CD4-positive, CD25-positive, alpha-beta regulatory T cell (primary cell): ENCODE results near the gene HTR3E. TPM values are rescaled to one million over a fixed set of nuclear protein-coding genes. Genes with fewer than 3 reads are reported as not detected.

Source experiments
- ATAC-seq, 2 donors: fragments of 150-1000 bp; cut with Tn5 transposase; one replicate each; pipeline ENCODE4 v1.10.0; 2021; ENCODE audit warnings: low read depth in 2 of 2, moderate number of reproducible peaks in 2 of 2, moderate library complexity in 1 of 2
- DNase-seq, 3 donors: peaks; one replicate each; pipeline versions ENCODE4 v3.0.0 to v3.0.0-alpha.2; 2012 to 2022; ENCODE audit warnings: mixed read lengths in 1 of 3
- H3K27ac ChIP-seq: one replicate; pipeline ENCODE4 v1.7.0; 2013; ENCODE audit warnings: mild to moderate bottlenecking, low read length; ENCODE audit not compliant: insufficient read depth, poor library complexity, severe bottlenecking
- H3K27me3 ChIP-seq: one replicate; pipeline ENCODE4 v1.7.0; 2013; ENCODE audit warnings: low read length; ENCODE audit not compliant: control insufficient read depth, insufficient read depth
- H3K36me3 ChIP-seq: one replicate; pipeline ENCODE4 v1.7.0; 2013; ENCODE audit warnings: mild to moderate bottlenecking, low read length, moderate library complexity; ENCODE audit not compliant: control insufficient read depth, insufficient read depth
- H3K4me1 ChIP-seq: 2 replicates; pipeline ENCODE4 v1.7.0; 2013; ENCODE audit warnings: mild to moderate bottlenecking, low read length; ENCODE audit not compliant: insufficient read depth, control insufficient read depth, poor library complexity, severe bottlenecking
- H3K4me3 ChIP-seq: one replicate; pipeline ENCODE4 v1.7.0; 2013; ENCODE audit warnings: low read depth, mild to moderate bottlenecking, low read length, moderate library complexity
- H3K9me3 ChIP-seq, 2 experiments: 1 replicate in 1 of 2; 2 replicates in 1 of 2; pipeline ENCODE4 v1.7.0; 2013; ENCODE audit warnings: low read length in 2 of 2, mild to moderate bottlenecking in 1 of 2, moderate library complexity in 1 of 2; ENCODE audit not compliant: control insufficient read depth in 2 of 2
- H3K27ac Mint-ChIP-seq, 3 donors: one replicate each; pipeline ENCODE4 v1.8.0; 2020 to 2022; ENCODE audit warnings: mild to moderate bottlenecking in 3 of 3, mixed read lengths in 3 of 3, moderate library complexity in 2 of 3
- H3K27me3 Mint-ChIP-seq: one replicate; pipeline ENCODE4 v1.8.0; 2022; ENCODE audit warnings: mild to moderate bottlenecking, mixed read lengths
- H3K36me3 Mint-ChIP-seq: one replicate; pipeline ENCODE4 v1.8.0; 2020; ENCODE audit warnings: mixed read lengths
- H3K4me1 Mint-ChIP-seq, 4 donors: one replicate each; pipeline ENCODE4 v1.8.0; 2020 to 2022; ENCODE audit warnings: mixed read lengths in 4 of 4, mild to moderate bottlenecking in 1 of 4
- H3K4me3 Mint-ChIP-seq, 4 donors: one replicate each; pipeline ENCODE4 v1.8.0; 2020 to 2022; ENCODE audit warnings: mild to moderate bottlenecking in 4 of 4, mixed read lengths in 4 of 4, moderate library complexity in 3 of 4
- H3K9me3 Mint-ChIP-seq, 7 donors: one replicate each; pipeline ENCODE4 v1.8.0; 2020 to 2022; ENCODE audit warnings: mixed read lengths in 7 of 7, mild to moderate bottlenecking in 3 of 7, moderate library complexity in 2 of 7
- polyA plus RNA-seq, 4 donors: library from polyadenylated mRNA; unstranded; fragments of 300-500 nt; fragmentation: Illumina TruSeq; gene quantifications; one replicate each; pipeline ENCODE4 v1.2.3, GENCODE V29; 2021
- total RNA-seq: library from RNA; stranded (reverse); gene quantifications from one replicate; pipeline ENCODE4 v1.2.3, GENCODE V29; 2022

Gene HTR3E
- total RNA-seq (not detected), polyA plus RNA-seq (not detected)

- Mint-ChIP-seq H3K4me1 (no peaks in the 10 kb centered on the region), H3K4me3 (no peak within 1 kb of the TSS), H3K36me3 (no peaks in the 10 kb centered on the region), H3K9me3 (peaks cover 0 to 10% (median 5%) of the 10 kb centered on the region in 7 donors), H3K27me3 (peaks cover 5% of the 10 kb centered on the region), H3K27ac (no peak within 1 kb of the TSS)
- DNase-seq: no peak
- no peak within 1 kb of the TSS for H3K4me3 ChIP-seq
- no peaks in the 10 kb centered on the region for H3K36me3 ChIP-seq
- no peaks in the 10 kb centered on the region for H3K27me3 ChIP-seq
- no peak within 1 kb of the TSS for H3K27ac ChIP-seq
- ATAC-seq: no peak
- H3K9me3 ChIP-seq: peaks cover 7 to 11% of the 10 kb centered on the region in 2 experiments
- no peaks in the 10 kb centered on the region for H3K4me1 ChIP-seq
Measured at GRCh38 chr3:184096811-184097383, at the start of gene HTR3E. Gene HTR3E (plus strand): TSS chr3:184097064. CDS start chr3:184097530, 466 bp downstream.

- H3K36me3 Mint-ChIP-seq: no peaks in the 10 kb centered on the region
- no peak overlapping the region for H3K27ac ChIP-seq
- no peaks in the 10 kb centered on the region for H3K4me1 ChIP-seq
- no peaks in the 10 kb centered on the region for H3K36me3 ChIP-seq
- H3K27ac Mint-ChIP-seq: no peak overlapping the region
- no peak overlapping the region for H3K4me3 Mint-ChIP-seq
- no peaks in the 10 kb centered on the region for H3K4me1 Mint-ChIP-seq
- H3K9me3 Mint-ChIP-seq: no peaks in the 10 kb centered on the region
- no peaks in the 10 kb centered on the region for H3K27me3 Mint-ChIP-seq
- DNase-seq (no peak), ATAC-seq (no peak)
- H3K4me3 ChIP-seq: no peak overlapping the region
- H3K27me3 ChIP-seq: no peaks in the 10 kb centered on the region
- no peaks in the 10 kb centered on the region for H3K9me3 ChIP-seq
Measured at GRCh38 chr3:184050217-184050847, 46.5 kb upstream of the HTR3E start.

- Mint-ChIP-seq H3K36me3 (no peaks in the 10 kb centered on the region), H3K27me3 (no peaks in the 10 kb centered on the region), H3K4me3 (no peak within 1 kb of the TSS), H3K9me3 (no peaks in the 10 kb centered on the region), H3K4me1 (no peaks in the 10 kb centered on the region), H3K27ac (no peak within 1 kb of the TSS)
- Histone ChIP-seq H3K9me3 (no peaks in the 10 kb centered on the region), H3K27ac (no peak within 1 kb of the TSS), H3K4me1 (no peaks in the 10 kb centered on the region), H3K36me3 (no peaks in the 10 kb centered on the region), H3K27me3 (no peaks in the 10 kb centered on the region), H3K4me3 (no peak within 1 kb of the TSS)
- no peak for ATAC-seq
- DNase-seq: no peak
Measured at GRCh38 chr3:184052767-184053166, 44.1 kb upstream of the HTR3E start, which contains the start of gene HTR3C. Gene HTR3C (plus strand): TSS chr3:184053047. CDS start chr3:184053081, 34 bp downstream.

GRCh38 chr3:184058029-184058428, 38.8 kb upstream of the HTR3E start:
- no peaks in the 10 kb centered on the region for H3K36me3 ChIP-seq
- no peak for DNase-seq
- ATAC-seq: no peak
- H3K27ac ChIP-seq: no peak overlapping the region
- H3K36me3 Mint-ChIP-seq: no peaks in the 10 kb centered on the region
- no peaks in the 10 kb centered on the region for H3K27me3 ChIP-seq
- H3K27me3 Mint-ChIP-seq: peaks cover 4% of the 10 kb centered on the region
- H3K4me3 Mint-ChIP-seq: no peak overlapping the region
- H3K4me1 Mint-ChIP-seq: no peaks in the 10 kb centered on the region
- H3K4me3 ChIP-seq: no peak overlapping the region
- H3K9me3 ChIP-seq: no peaks in the 10 kb centered on the region
- H3K9me3 Mint-ChIP-seq: peaks cover 0 to 2% (median 0%) of the 10 kb centered on the region in 7 donors
- no peak overlapping the region for H3K27ac Mint-ChIP-seq
- no peaks in the 10 kb centered on the region for H3K4me1 ChIP-seq

- DNase-seq (no peak), ATAC-seq (no peak)
- Mint-ChIP-seq H3K9me3 (peaks cover 0 to 2% (median 0%) of the 10 kb centered on the region in 7 donors), H3K36me3 (no peaks in the 10 kb centered on the region), H3K4me3 (no peak overlapping the region), H3K4me1 (no peaks in the 10 kb centered on the region), H3K27me3 (peaks cover 4% of the 10 kb centered on the region), H3K27ac (no peak overlapping the region)
- Histone ChIP-seq H3K4me1 (no peaks in the 10 kb centered on the region), H3K27me3 (no peaks in the 10 kb centered on the region), H3K4me3 (no peak overlapping the region), H3K36me3 (no peaks in the 10 kb centered on the region), H3K27ac (no peak overlapping the region), H3K9me3 (no peaks in the 10 kb centered on the region)
Measured at GRCh38 chr3:184059424-184059823, 37.4 kb upstream of the HTR3E start.

GRCh38 chr3:184062637-184063036, 34.2 kb upstream of the HTR3E start:
- Histone ChIP-seq H3K4me3 (no peak overlapping the region), H3K27ac (no peak overlapping the region), H3K9me3 (no peaks in the 10 kb centered on the region), H3K36me3 (no peaks in the 10 kb centered on the region), H3K27me3 (no peaks in the 10 kb centered on the region), H3K4me1 (no peaks in the 10 kb centered on the region)
- H3K4me1 Mint-ChIP-seq: no peaks in the 10 kb centered on the region
- peaks cover 0 to 2% (median 0%) of the 10 kb centered on the region in 7 donors for H3K9me3 Mint-ChIP-seq
- DNase-seq (no peak), ATAC-seq (no peak)
- H3K36me3 Mint-ChIP-seq: no peaks in the 10 kb centered on the region
- peaks cover 4% of the 10 kb centered on the region for H3K27me3 Mint-ChIP-seq
- no peak overlapping the region for H3K27ac Mint-ChIP-seq
- no peak overlapping the region for H3K4me3 Mint-ChIP-seq

- Histone ChIP-seq H3K36me3 (no peaks in the 10 kb centered on the region), H3K4me1 (no peaks in the 10 kb centered on the region), H3K9me3 (no peaks in the 10 kb centered on the region), H3K27ac (no peak overlapping the region), H3K27me3 (peaks cover 2% of the 10 kb centered on the region), H3K4me3 (no peak overlapping the region)
- Mint-ChIP-seq H3K4me1 (no peaks in the 10 kb centered on the region), H3K4me3 (no peak overlapping the region), H3K36me3 (no peaks in the 10 kb centered on the region), H3K27ac (no peak overlapping the region), H3K27me3 (peaks cover 11% of the 10 kb centered on the region), H3K9me3 (peaks cover 0 to 8% (median 2%) of the 10 kb centered on the region in 7 donors)
- DNase-seq: no peak
- ATAC-seq: no peak
Measured at GRCh38 chr3:184066211-184066610, 30.7 kb upstream of the HTR3E start.

- no peaks in the 10 kb centered on the region for H3K36me3 Mint-ChIP-seq
- H3K27ac ChIP-seq: no peak overlapping the region
- H3K9me3 Mint-ChIP-seq: peaks cover 0 to 7% (median 2%) of the 10 kb centered on the region in 7 donors
- H3K4me3 Mint-ChIP-seq: no peak overlapping the region
- DNase-seq (no peak), ATAC-seq (no peak)
- no peak overlapping the region for H3K27ac Mint-ChIP-seq
- H3K27me3 ChIP-seq: peaks cover 2% of the 10 kb centered on the region
- H3K36me3 ChIP-seq: no peaks in the 10 kb centered on the region
- H3K9me3 ChIP-seq: no peaks in the 10 kb centered on the region
- H3K4me1 Mint-ChIP-seq: no peaks in the 10 kb centered on the region
- peaks cover 11% of the 10 kb centered on the region for H3K27me3 Mint-ChIP-seq
- H3K4me3 ChIP-seq: no peak overlapping the region
- no peaks in the 10 kb centered on the region for H3K4me1 ChIP-seq
Measured at GRCh38 chr3:184067573-184068055, 29.2 kb upstream of the HTR3E start.
